GM11168 (cell line): ENCODE results near the gene CDPF1.

Experiments used
- in situ Hi-C: fragments of 300-500 bp; cut with MboI; formaldehyde crosslinking; loops from one replicate; pipeline ENCODE4 v1.12.0; 2022; ENCODE audit warnings: low sequenced_read_pairs; ENCODE audit not compliant: unreplicated experiment

The CDPF1 gene

DNA sequence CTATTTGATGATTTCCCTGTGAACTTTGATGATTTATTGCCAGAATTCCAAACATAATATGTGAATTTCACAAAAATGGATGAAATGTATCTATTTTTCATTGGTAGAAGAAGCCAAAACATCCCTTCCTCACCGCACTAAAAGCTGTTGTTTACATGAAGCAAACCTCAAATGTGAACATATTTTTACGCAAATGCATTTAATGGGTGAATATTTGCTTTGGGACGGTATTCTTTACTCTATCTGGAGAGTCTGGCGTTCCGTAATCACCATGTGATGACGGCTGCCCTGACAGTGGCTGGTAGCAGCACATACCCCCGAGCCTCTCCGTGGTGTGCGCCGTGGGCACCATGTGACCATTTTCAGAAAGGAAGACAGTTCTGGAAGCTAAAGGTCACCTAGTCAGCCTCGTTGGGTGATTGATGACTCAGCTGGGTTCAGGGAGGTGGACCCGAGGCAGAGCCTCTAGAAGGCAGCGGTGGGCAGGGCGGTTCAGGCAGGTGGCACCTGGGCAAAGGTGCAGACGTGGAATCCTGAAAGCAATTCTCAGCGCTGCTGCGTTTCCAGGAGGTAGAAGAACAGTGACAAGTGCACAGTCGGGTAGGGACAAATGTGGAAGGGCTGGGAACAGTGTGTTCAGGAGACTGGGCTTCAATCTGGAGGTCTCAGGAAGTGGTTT lies 54.5 kb downstream of the CDPF1 start:
- in situ Hi-C loops, result no loop called here
